Measurements from ENCODE around the gene MYO18B.

MYO18B gene

GRCh38 chr22:26065847-26066246 is 323.9 kb downstream of the MYO18B start:
- DNase-seq: no peak

DNA sequence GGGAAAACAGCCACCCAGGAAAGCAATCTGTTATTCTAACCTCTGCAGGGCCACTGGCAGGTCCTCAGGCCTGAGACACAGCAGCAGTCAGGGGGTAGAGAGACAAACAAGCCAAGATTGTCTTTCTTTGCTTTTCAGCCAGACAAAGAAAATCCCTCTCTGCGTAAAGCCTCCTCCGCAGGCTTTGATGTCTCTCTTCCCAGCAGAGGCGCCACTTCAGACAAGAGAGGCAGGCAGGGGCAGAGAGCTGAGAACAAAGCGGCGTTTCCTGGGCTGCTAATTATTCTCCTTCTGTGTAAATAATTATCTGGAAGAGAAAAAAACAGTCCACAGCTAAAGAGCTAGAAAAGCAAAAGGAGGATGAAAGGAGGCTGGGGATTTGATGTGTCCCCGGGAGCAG is 324.5 kb downstream of the MYO18B start:
- no peak for DNase-seq

- no peak for DNase-seq
These were observed 326.6 kb downstream of the MYO18B start for GRCh38 chr22:26068571-26068970.

DNA sequence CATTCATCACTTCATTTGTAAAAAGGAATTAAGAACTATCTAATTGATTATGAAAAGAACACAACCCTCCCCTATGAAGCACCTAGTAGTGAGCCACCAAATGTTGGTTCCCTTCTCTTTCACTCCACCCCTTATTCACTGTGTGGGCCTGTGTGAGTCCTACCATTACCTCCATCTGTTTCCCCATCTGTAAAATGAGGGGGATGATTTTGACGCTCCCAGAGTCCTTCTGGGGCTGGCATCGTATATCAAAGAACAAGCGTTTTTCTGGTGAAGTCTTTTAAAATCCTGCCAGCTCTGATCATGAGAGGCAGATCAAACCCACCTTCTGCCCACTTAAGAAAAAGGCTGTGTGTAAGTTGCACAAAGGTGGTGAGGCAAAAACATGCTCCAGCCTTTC is 330.6 kb downstream of the MYO18B start:
- no peak for DNase-seq

- no peak for DNase-seq
These were observed 333.3 kb downstream of the MYO18B start for GRCh38 chr22:26075251-26075650.

- no peak for DNase-seq
These were observed 337.0 kb downstream of the MYO18B start for GRCh38 chr22:26079009-26079408.

Measured in activated CD4-positive, alpha-beta T cell treated with anti-CD3 and anti-CD28 coated beads, Interleukin-2, amount 50 U/mL, for 1 hour (primary cell).